Body of pancreas (tissue), 4 donors: ENCODE measurements around the gene ARHGEF4. TPM values are rescaled to one million over a fixed set of nuclear protein-coding genes. Genes with fewer than 3 reads are reported as not detected.

ENCODE experiments used
- ATAC-seq: fragments of 150-250 bp; one replicate; pipeline ENCODE4 v1.9.1; 2016
- DNase-seq, 4 donors: peaks; one replicate each; pipeline ENCODE4 v3.0.0-alpha.2; 2019
- H3K27ac ChIP-seq, 4 donors: fragments of 200-600 bp; sonication (generic); 1 replicate in 3 of 4; 2 replicates in 1 of 4; pipeline versions ENCODE4 v1.5.1 to v1.6.1; 2016 to 2019; ENCODE audit warnings: mild to moderate bottlenecking in 1 of 4, mixed read lengths in 1 of 4, moderate library complexity in 1 of 4
- H3K27me3 ChIP-seq, 2 donors: fragments of 200-600 bp; sonication (generic); one replicate each; pipeline ENCODE4 v1.6.0; 2016; ENCODE audit warnings: mild to moderate bottlenecking in 1 of 2
- H3K36me3 ChIP-seq, 2 donors: fragments of 200-600 bp; sonication (generic); replicated peaks in 1 of 2; 2 replicates each; pipeline ENCODE4 v1.5.1; 2016; ENCODE audit warnings: low read depth in 2 of 2; ENCODE audit not compliant: insufficient read depth in 1 of 2
- H3K4me1 ChIP-seq: fragments of 200-600 bp; sonication (generic); one replicate; pipeline ENCODE4 v1.6.0; 2016
- H3K4me3 ChIP-seq, 2 donors: fragments of 200-600 bp; sonication (generic); 1 replicate in 1 of 2; 2 replicates in 1 of 2; pipeline ENCODE4 v1.5.1; 2016 to 2019
- H3K9me3 ChIP-seq, 3 donors: fragments of 200-600 bp; sonication (generic); 1 replicate in 2 of 3; 2 replicates in 1 of 3; pipeline ENCODE4 v1.5.1; 2016
- CTCF ChIP-seq, 7 experiments: fragments of 450-650 bp in 4 of 7; fragments of 200-600 bp in 3 of 7; sonication (generic) in 3 of 7; IDR thresholded peaks; one replicate each; pipeline ENCODE4 v1.5.1; 2016 to 2019; ENCODE audit warnings: antibody characterized with exemption in 7 of 7
- POLR2A ChIP-seq, 3 donors: fragments of 450-650 bp; IDR thresholded peaks; one replicate each; pipeline ENCODE4 v1.6.1; 2016; ENCODE audit warnings: antibody characterized with exemption in 3 of 3, mild to moderate bottlenecking in 2 of 3
- WGBS, 2 donors: methylation state at CpG; one replicate each; pipeline ENCODE4 v1.1.5; 2017; 5-methylcytosine and 5-hydroxymethylcytosine counted together
- intact Hi-C: fragments of 100-400 bp; cut with DNase I; formaldehyde crosslinking; loops from one replicate; pipeline ENCODE4 v1.15.1; 2023
- total RNA-seq, 2 donors: library from RNA; depleted of rRNA; stranded (reverse); fragments of >200 nt; gene quantifications; one replicate each; pipeline ENCODE4 v1.1.0, GENCODE V29; 2016

Gene ARHGEF4
- total RNA-seq, 2 donors from 2014 or later: 28.8 to 39.9 TPM

DNA sequence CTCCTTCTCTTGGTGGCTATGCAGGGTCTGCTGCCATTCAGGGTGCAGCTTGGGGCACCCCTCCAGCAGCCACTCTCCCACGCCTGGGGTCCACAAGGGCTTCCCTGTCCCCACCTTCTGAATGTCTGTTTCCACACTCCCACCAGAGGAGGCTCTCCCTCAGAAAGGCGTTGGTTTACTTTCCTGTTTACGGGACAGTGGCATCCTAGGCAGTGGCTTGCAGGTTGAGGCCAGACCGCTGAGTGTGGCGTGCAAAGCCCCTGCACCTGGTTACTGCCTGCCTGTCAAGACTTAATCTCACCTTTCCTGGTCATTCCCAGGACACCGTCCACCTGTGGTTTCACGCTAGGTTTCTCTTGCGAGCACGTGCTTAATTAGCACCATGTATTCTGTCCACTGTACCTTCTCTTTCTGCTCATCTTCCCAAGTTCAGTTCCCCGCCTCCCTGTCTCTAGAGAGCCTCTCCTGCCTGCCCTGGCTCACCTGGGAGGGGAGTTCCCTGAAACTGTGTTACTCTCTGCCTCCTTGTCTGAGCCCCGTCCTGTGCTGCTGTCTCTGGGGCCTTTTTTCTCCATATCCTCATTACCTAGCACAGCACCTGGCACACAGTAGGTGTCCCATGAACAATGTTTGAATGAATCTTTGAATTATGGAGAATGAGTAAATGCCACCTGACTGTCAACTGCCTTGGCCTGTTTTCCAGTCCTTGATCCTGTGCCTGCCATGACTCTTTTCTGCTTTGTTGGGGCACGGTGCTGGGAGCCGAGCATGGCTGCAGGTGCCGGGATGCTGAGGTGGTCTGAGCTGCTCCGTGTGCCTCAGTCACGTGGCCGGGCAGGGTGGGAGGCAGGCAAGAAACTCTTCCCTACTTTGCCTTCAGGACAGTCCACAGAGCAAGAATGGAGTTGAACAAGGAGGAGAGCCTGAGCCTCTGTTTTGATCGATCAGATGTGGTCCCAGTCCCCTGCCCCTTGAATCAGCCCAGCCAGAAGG, 56.4 kb downstream of the ARHGEF4 start:
- no peak overlapping the region for H3K27ac ChIP-seq
- DNase-seq (no peak), ATAC-seq (no peak)
- no peaks in the 10 kb centered on the region for H3K9me3 ChIP-seq
- no peaks in the 10 kb centered on the region for H3K4me1 ChIP-seq
- intact Hi-C loops: no loop called here
- H3K4me3 ChIP-seq: no peak overlapping the region
- TF ChIP-seq POLR2A (IDR thresholded peaks at IDR 0.05) (no peak), CTCF (IDR thresholded peaks at IDR 0.05) (no peak)
- no peaks in the 10 kb centered on the region for H3K27me3 ChIP-seq
- H3K36me3 ChIP-seq: no peaks in the 10 kb centered on the region
- WGBS, 2 donors: 92 to 94% methylated on average over 17 to 18 of the region's 18 CpGs

DNA sequence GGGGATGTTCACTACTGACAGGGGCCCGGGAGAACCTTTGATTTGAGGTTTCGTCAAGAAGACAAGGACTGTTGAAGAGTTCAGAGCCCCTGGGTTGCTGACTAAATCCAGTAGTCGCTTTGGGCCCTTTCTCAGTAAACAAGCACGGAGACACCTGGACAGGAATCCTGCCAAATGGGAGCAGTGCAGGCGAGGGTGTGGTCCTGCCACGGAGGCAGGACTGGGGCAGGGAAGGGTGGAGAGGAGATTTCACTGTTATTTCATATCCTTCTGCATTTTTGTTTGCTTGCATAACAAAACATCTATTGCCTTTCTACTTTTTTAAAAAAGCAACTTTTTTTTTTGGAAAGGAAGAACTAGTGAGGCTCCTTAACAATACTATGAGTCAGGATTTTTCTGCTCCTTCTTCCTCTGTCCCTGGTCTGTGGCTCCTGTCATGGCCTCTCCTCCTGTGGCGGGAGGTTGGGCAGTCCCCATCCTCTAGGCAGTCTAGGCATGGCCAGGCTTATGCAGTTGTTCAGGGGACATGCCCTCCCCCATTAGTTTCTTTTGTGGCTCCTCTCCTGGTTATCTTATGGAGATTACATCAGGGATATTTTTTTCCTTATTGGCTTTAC, 57.7 kb downstream of the ARHGEF4 start:
- ATAC-seq: no peak
- Histone ChIP-seq H3K9me3 (no peaks in the 10 kb centered on the region), H3K4me1 (no peaks in the 10 kb centered on the region), H3K27ac (no peak overlapping the region), H3K36me3 (no peaks in the 10 kb centered on the region), H3K4me3 (no peak overlapping the region), H3K27me3 (no peaks in the 10 kb centered on the region)
- intact Hi-C loops: no loop called here
- no peak for TF ChIP-seq CTCF (IDR thresholded peaks at IDR 0.05)
- no peak for TF ChIP-seq POLR2A (IDR thresholded peaks at IDR 0.05)
- WGBS, 2 donors: 66 to 70% methylated on average over 7 of the region's 7 CpGs
- no peak for DNase-seq

- Histone ChIP-seq H3K9me3 (no peaks in the 10 kb centered on the region), H3K4me1 (no peaks in the 10 kb centered on the region), H3K27ac (no peak overlapping the region), H3K36me3 (no peaks in the 10 kb centered on the region), H3K27me3 (no peaks in the 10 kb centered on the region), H3K4me3 (no peak overlapping the region)
- no peak for DNase-seq
- WGBS, 2 donors: 91 to 92% methylated on average over 7 of the region's 7 CpGs
- intact Hi-C loops: no loop called here
- ATAC-seq: no peak
- TF ChIP-seq CTCF (IDR thresholded peaks at IDR 0.05) (no peak), POLR2A (IDR thresholded peaks at IDR 0.05) (no peak)
These were observed 60.1 kb downstream of the ARHGEF4 start for GRCh38 chr2:130896813-130897212.

GRCh38 chr2:130898553-130898952, 61.8 kb downstream of the ARHGEF4 start:
- TF ChIP-seq CTCF (IDR thresholded peaks at IDR 0.05) (no peak), POLR2A (IDR thresholded peaks at IDR 0.05) (no peak)
- Histone ChIP-seq H3K27me3 (no peaks in the 10 kb centered on the region), H3K27ac (no peak overlapping the region), H3K36me3 (no peaks in the 10 kb centered on the region), H3K4me3 (no peak overlapping the region), H3K9me3 (no peaks in the 10 kb centered on the region), H3K4me1 (no peaks in the 10 kb centered on the region)
- 62 to 81% methylated on average over 4 of the region's 4 CpGs for WGBS, 2 donors
- ATAC-seq (no peak), DNase-seq (no peak)
- intact Hi-C loops: no loop called here
